Mesangial cell (primary cell): ENCODE measurements around the gene UBN1. TPM values are rescaled to one million over a fixed set of nuclear protein-coding genes. Genes with fewer than 3 reads are reported as not detected.

Experiments used
- total RNA-seq: library from RNA; depleted of rRNA; stranded (reverse); fragments of >200 nt; gene quantifications from 2 replicates; pipeline ENCODE4 v1.2.3, GENCODE V29; 2015

The UBN1 gene
- total RNA-seq = 26.9 and 30.3 TPM in 2 replicates

GRCh38 chr16:4846901-4847773 lies at the start of gene UBN1, which contains the start of gene GLYR1:
Gene UBN1 (plus strand): TSS chr16:4847481. CDS start chr16:4852918, 5,437 bp downstream.
Gene GLYR1 (minus strand): TSS chr16:4847288. CDS start chr16:4847265, 23 bp downstream.

GRCh38 chr16:4801962-4802658 lies 45.2 kb upstream of the UBN1 start, which contains the start of gene ROGDI:
Gene ROGDI (minus strand): TSS chr16:4802633. CDS start chr16:4802571, 62 bp downstream.

Other genes starting within 250 kb of the UBN1 start
- 13.5 and 17.5 TPM in 2 replicates for gene UBALD1, start 232.6 kb upstream of the UBN1 start, total RNA-seq
- 52.8 and 60.6 TPM in 2 replicates for gene MGRN1, start 222.7 kb upstream of the UBN1 start, total RNA-seq
- gene NUDT16L1, start 153.9 kb upstream of the UBN1 start, total RNA-seq = 36.3 and 54.4 TPM in 2 replicates
- gene ANKS3, start 113.2 kb upstream of the UBN1 start, total RNA-seq = 18.6 and 27.8 TPM in 2 replicates
- gene DNAAF8, start 112.9 kb upstream of the UBN1 start, total RNA-seq = 0.63 and 0.81 TPM in 2 replicates
- gene ZNF500, start 80.3 kb upstream of the UBN1 start, total RNA-seq = 8.8 and 15.7 TPM in 2 replicates
- not detected in 2 replicates for gene SEPTIN12, start 59.1 kb upstream of the UBN1 start, total RNA-seq
- not detected in 2 replicates for gene SMIM22, start 52.1 kb upstream of the UBN1 start, total RNA-seq
- 25.9 and 45.0 TPM in 2 replicates for gene ROGDI, start 44.8 kb upstream of the UBN1 start, total RNA-seq
- 37.8 and 38.3 TPM in 2 replicates for gene GLYR1, start 193 bp upstream of the UBN1 start, total RNA-seq
- gene PPL, start 89.7 kb downstream of the UBN1 start, total RNA-seq = 2.0 and 23.8 TPM in 2 replicates
- under 0.01 and 0.13 TPM in 2 replicates for gene SEC14L5, start 110.8 kb downstream of the UBN1 start, total RNA-seq
- 30.5 and 32.6 TPM in 2 replicates for gene NAGPA, start 186.5 kb downstream of the UBN1 start, total RNA-seq
- gene C16orf89, start 218.5 kb downstream of the UBN1 start, total RNA-seq = not detected in 2 replicates
- 30.8 and 37.2 TPM in 2 replicates for gene ALG1, start 224.4 kb downstream of the UBN1 start, total RNA-seq